Sigmoid colon (tissue), 4 donors: ENCODE data around the gene CYB5A.

Experiments used
- CTCF ChIP-seq, 4 experiments: fragments of 450-650 bp in 3 of 4; fragments of 200-600 bp in 1 of 4; IDR thresholded peaks; one replicate each; pipeline ENCODE4 v1.5.1; 2016 to 2019; ENCODE audit warnings: antibody characterized with exemption in 4 of 4, mild to moderate bottlenecking in 3 of 4, moderate library complexity in 2 of 4
- EP300 ChIP-seq, 4 donors: sonication (generic); formaldehyde crosslinking; IDR thresholded peaks; one replicate each; pipeline ENCODE4 v1.6.1; 2017; ENCODE audit warnings: antibody characterized with exemption in 4 of 4
- POLR2A ChIP-seq, 2 donors: fragments of 450-650 bp; IDR thresholded peaks; one replicate each; pipeline ENCODE4 v1.6.1; 2016; ENCODE audit warnings: antibody characterized with exemption in 2 of 2, mild to moderate bottlenecking in 2 of 2, moderate library complexity in 2 of 2
- POLR2AphosphoS5 ChIP-seq, 4 donors: sonication (generic); formaldehyde crosslinking; IDR thresholded peaks; one replicate each; pipeline ENCODE4 v1.6.1; 2017; ENCODE audit warnings: antibody characterized with exemption in 4 of 4

- TF ChIP-seq CTCF (IDR thresholded peaks at IDR 0.05) (peak in 1 of 4 experiments; percentile 35), POLR2A (IDR thresholded peaks at IDR 0.05) (no peak), POLR2AphosphoS5 (IDR thresholded peaks at IDR 0.05) (peak in 1 of 4 donors; percentile 17), EP300 (IDR thresholded peaks at IDR 0.05) (no peak)
Measured at GRCh38 chr18:74290794-74291471, 830 bp downstream of the CYB5A start.
